HG02970 (cell line): Measurements from ENCODE around the gene GXYLT2.
"Not testable (repeated sequence)": the region's sequence is repeated elsewhere in the genome, so short reads cannot be mapped to it uniquely, and the experiment has no call there.

Experiments used
- ATAC-seq: cut with Tn5 transposase; IDR thresholded peaks from one replicate; pipeline ENCODE4 v1.9.1; 2021; ENCODE audit warnings: mild to moderate bottlenecking, moderate library complexity, moderate number of reproducible peaks; ENCODE audit not compliant: unreplicated experiment, low FRiP score

GXYLT2 gene

GRCh38 chr3:72892081-72892775, 4.4 kb downstream of the GXYLT2 start:
- no peak for ATAC-seq

- no peak for ATAC-seq
Observed at GRCh38 chr3:72892870-72893269, 5.0 kb downstream of the GXYLT2 start.

DNA sequence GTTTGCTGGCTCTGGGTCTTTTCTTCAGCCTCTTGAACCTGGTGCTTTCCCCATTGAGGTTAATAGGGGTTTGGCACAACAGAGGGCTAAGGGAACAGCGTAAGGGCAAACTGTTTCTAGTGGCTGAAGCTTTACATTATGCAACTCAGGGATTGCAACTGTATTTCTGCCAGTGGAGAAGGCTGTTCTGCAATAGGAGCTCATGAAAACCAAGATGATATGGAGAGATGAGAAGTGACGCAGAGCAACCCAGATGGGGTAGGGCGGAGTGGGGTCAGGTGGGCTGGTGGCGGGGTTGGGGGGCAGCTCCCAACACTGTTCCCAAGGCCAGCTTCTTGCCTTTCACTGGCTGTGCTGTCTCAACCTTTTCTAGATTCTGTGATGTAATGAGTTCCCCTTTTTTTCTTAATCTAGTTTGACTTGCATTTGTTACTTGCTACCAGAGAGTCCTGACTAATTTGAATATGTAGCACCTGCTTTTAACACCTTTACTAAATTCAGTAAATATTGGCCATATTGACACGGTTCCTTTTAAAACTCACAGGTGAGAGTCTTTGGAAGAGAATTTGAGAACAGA, 7.2 kb downstream of the GXYLT2 start:
- no peak for ATAC-seq

DNA sequence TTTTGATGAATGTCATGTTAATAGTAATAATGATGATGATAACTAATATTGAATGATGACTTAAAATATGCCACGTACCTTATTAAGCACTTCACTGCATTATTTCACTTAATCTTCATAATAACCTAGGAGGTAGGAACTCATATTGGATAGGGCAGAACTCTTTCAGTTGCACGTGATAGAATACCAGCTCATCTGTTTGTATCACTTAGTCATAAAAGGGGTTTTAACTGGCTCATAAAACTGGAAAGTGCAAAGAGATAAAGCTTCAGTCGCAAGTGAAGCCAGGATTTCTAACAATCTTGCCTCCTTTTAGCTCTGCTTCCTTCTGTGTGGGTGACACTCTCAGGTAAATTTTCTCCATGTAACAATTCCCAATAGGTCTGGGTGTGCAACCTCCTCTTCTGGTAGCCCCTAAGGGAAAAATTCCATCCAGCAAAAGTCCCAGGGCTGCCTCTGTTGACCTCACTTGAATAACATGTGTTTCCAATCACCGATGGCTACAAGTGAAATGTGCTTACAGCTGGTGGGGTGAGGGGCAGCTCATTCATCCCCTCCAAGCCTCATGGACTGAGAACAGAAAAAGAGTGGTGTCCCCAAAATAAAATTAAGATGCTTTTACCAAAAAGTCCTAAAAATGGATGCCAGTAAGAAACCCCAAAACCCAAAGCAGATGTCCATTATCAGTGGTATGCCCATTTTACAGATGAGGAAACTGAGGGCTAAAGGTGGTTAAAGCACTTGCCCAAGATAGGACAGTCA, 9.3 kb downstream of the GXYLT2 start:
- no peak for ATAC-seq

DNA sequence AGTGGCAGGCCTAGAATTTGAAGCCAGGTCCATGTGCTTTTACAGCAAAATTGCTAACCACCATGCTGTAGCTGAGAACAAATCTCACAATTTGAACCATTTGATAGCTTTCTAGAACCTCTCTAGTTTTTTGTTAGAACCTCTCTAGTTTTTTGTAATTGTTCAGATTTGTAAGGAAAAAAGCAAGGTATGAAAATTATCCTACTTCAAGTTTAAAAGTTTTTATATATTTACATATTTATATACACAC, 9.8 kb downstream of the GXYLT2 start:
- no peak for ATAC-seq

DNA sequence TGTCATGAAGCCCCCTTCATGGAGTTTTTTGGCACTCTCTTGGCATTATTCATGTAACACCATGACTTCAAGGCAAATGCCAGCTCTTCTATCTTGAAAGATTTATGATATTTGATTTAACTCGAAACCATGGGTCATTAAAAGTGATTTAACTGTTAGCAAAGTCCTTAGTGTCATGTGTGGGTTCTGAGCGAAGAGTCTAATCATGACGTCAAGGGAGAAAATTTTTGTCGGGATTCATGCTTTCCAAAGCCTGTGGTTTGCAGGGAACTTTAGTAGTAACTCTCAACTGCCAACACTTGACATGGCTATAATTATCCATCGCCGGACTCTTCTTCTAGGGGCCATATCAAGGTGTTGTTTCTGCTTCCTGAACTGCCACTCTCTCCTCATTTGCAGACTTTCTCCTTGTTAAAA, 11.5 kb downstream of the GXYLT2 start:
- ATAC-seq = no peak

- ATAC-seq = no peak
Observed at GRCh38 chr3:72900048-72900447, 12.2 kb downstream of the GXYLT2 start.

GRCh38 chr3:72901840-72902239, 14.0 kb downstream of the GXYLT2 start:
- no peak for ATAC-seq

DNA sequence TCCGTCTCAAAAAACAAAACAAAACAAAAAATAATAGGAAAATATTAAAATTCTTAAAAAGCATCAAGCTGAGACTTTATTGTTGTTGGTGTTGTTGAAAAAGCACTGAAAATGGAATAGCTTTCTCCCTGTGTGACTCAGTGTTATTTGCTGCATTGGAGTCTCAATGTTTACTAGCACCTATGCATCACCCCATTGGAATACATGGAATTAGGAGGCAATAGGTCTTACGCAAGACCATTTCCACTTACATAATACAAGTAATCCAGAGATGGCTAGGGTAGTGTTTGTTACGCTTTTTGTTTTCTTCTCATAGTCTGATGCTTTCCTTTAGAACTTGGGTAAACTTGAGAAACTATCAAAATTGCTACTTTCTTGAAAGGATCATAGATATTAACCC, 15.2 kb downstream of the GXYLT2 start:
- no peak for ATAC-seq

GRCh38 chr3:72904163-72904562, 16.3 kb downstream of the GXYLT2 start:
- no peak for ATAC-seq

GRCh38 chr3:72906154-72906553, 18.3 kb downstream of the GXYLT2 start:
- no peak for ATAC-seq

DNA sequence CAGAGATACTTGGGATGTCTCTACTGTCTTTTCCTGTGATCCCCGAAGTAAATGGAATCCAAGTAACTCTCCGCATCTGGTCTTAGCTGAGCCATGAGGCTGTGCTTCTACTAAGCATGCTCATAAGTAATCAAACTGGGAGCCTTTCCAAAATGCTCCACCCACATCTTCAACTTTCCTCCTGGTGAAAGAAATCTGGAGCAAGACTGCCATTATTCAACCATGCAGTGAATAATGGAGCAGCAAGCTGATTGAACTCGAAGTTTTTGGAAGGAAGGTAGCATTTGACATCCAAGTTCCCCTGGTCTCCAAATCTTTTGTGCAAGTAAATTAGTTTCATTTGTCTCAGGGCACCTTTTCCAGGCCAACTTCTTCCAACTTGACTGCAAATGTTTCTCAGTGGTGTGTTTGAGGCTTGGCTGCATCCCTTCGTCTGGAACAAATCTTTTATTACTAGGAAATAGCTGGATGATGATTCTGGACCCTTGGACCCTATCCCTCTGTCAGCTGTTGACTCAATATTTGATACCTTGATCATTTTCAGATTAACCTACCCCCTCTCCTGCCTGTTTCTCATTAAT, 19.4 kb downstream of the GXYLT2 start:
- ATAC-seq = no peak

DNA sequence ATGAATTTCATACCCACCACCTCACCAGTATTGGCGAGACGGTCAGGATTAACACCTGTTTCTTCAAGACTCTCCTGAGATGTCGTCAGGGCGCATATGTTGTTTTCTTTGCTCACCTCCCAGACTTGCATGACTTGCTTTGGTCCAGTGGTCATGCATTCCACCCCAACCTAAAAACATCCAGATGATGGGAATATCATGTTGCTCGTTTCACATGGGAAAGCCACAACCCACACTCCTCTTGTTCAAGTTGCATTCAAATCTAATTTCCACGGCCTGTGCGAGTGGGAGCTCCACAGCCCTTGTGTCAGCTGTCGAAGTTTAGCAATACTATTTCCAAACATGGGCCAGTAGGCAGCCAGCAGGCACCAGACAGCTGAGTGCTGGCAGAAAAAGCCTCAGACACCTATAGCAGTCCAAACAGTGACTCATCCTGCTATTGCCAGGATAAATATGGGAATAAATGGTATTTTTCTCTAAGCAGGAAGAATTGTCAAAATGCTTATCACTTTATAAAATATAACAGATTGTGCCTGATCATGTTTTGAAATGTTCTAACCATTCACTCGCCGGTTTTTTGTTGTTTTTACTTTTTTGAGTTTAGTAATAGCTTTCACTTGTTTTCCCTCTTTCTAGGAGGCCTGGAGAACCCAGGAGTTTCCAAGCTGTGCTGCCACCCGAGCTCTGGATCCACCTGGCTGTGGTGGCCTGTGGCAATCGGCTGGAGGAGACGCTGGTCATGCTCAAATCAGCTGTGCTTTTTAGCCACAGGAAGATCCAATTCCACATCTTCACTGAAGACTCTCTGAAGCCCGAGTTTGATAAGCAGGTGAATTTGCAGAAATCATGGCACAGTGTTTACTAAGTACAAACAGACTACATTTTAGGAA, 20.1 kb downstream of the GXYLT2 start:
- ATAC-seq = no peak

GRCh38 chr3:72909591-72909990, 21.7 kb downstream of the GXYLT2 start:
- no peak for ATAC-seq

GRCh38 chr3:72912532-72912931, 24.7 kb downstream of the GXYLT2 start:
- ATAC-seq = no peak

DNA sequence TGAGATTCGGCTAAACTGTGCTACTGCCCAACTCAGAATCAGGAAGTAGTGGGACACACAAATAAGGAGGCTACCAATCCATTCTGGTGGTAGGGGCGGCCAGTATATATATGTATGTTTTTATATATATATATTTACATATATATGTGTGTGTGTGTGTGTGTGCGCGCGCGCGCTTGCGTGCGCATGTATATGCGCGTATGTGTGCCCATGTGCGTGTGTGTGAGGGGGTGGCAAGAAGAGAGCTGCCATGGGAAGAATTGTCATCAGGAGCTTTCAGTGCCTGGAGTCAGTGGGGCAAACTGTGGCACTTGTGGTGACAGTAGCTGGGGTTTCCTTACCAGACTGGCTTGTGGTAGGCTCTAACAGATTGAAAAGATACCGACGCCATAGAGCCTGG, 26.5 kb downstream of the GXYLT2 start:
- no peak for ATAC-seq

DNA sequence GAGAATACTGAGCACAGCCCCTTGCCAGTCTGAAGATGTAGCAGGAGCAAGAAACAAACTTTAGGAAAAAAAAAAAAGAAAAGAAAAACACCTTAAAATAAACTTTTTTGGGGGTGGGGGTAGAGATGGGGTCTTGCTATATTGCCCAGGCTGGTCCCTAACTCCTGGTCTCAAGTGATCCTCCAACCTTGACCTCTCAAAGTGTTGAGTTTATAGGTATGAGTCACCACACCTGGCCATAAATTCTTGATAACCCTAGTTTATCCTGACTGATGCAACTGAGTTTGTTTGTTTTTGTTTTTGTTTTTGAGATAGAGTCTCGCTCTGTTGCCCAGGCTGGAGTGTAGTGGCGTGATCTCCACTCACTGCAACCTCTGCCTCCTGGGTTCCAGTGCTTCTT, 28.4 kb downstream of the GXYLT2 start:
- no peak for ATAC-seq

DNA sequence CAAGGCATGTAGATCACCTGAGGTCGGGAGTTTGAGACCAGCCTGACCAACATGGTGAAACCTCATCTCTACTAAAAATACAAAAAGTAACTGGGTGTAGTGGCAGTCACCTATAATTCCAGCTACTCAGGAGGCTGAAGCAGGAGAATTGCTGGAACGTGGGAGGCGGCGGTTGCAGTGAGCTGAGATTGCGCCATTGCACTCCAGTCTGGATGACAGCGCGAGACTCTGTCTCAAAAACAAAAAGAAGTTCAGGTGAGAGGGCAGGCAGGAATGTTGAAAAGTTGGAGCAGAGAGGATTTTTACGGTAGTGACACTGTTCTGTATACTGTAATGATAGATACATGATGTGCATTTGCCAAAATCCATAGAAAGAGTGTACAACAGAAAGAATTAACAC, 31.7 kb downstream of the GXYLT2 start:
- ATAC-seq = no peak

- no peak for ATAC-seq
Observed at GRCh38 chr3:72924055-72924454, 36.2 kb downstream of the GXYLT2 start.

- not testable (repeated sequence) for ATAC-seq
Observed at GRCh38 chr3:72928781-72929735, 41.2 kb downstream of the GXYLT2 start.
